ENCODE measurements around the gene TOR1A. TPM values are rescaled to one million over a fixed set of nuclear protein-coding genes. Genes with fewer than 3 reads are reported as not detected.

Gene TOR1A
- total and polyA plus RNA-seq, 12 donors: 19.7 to 61.4 (median 39.5) TPM

- H3K36me3 ChIP-seq (replicated peaks in 1 of 2): no peaks in the 10 kb centered on the region
- no peaks in the 10 kb centered on the region for H3K27me3 ChIP-seq
- DNase-seq: no peak
- intact Hi-C loops (cut with DNase I): no loop called here
- H3K4me1 ChIP-seq (replicated peaks in 1 of 2): peaks cover 15 to 32% of the 10 kb centered on the region in 2 donors
- no peak overlapping the region for H3K27ac ChIP-seq
- H3K4me3 ChIP-seq: no peak overlapping the region
- WGBS, 4 donors: 65 to 80% (median 74%) methylated on average over 4 of the region's 4 CpGs
- no peaks in the 10 kb centered on the region for H3K9me3 ChIP-seq (replicated peaks in 1 of 3)
- no peak for TF ChIP-seq CTCF (IDR thresholded peaks at IDR 0.05)
These were observed 17.1 kb upstream of the TOR1A start for GRCh38 chr9:129841071-129841470.

- intact Hi-C loops (cut with DNase I): no loop called here
- H3K27ac ChIP-seq: no peak overlapping the region
- TF ChIP-seq POLR2A (IDR thresholded peaks at IDR 0.05) (no peak), CTCF (IDR thresholded peaks at IDR 0.05) (no peak)
These were observed 16.1 kb upstream of the TOR1A start for GRCh38 chr9:129840034-129840433.

GRCh38 chr9:129839324-129840023 is 15.5 kb upstream of the TOR1A start:
- H3K9me3 ChIP-seq (replicated peaks in 1 of 3): no peaks in the 10 kb centered on the region
- no peaks in the 10 kb centered on the region for H3K27me3 ChIP-seq
- peaks cover 19 to 36% of the 10 kb centered on the region in 2 donors for H3K4me1 ChIP-seq (replicated peaks in 1 of 2)
- no peak overlapping the region for H3K4me3 ChIP-seq
- intact Hi-C loops (cut with DNase I): no loop called here
- H3K27ac ChIP-seq: peak overlapping the region in 3 of 5 donors; percentile 33 to 66 (median 65)
- 59 to 76% (median 73%) methylated on average over 9 to 10 of the region's 10 CpGs for WGBS, 4 donors
- TF ChIP-seq CTCF (IDR thresholded peaks at IDR 0.05) (no peak), POLR2A (IDR thresholded peaks at IDR 0.05) (no peak)
- DNase-seq: no peak
- H3K36me3 ChIP-seq (replicated peaks in 1 of 2): no peaks in the 10 kb centered on the region

More at GRCh38 chr9:129840034-129840433, 16.1 kb upstream of the TOR1A start:
- no peaks in the 10 kb centered on the region for H3K9me3 ChIP-seq (replicated peaks in 1 of 3)
- DNase-seq: no peak
- H3K36me3 ChIP-seq (replicated peaks in 1 of 2): no peaks in the 10 kb centered on the region
- WGBS, 4 donors: 87 to 93% (median 90%) methylated on average over 6 to 8 of the region's 8 CpGs
- peaks cover 18 to 35% of the 10 kb centered on the region in 2 donors for H3K4me1 ChIP-seq (replicated peaks in 1 of 2)
- H3K27me3 ChIP-seq: no peaks in the 10 kb centered on the region
- no peak overlapping the region for H3K4me3 ChIP-seq

- TF ChIP-seq POLR2A (IDR thresholded peaks at IDR 0.05) (peak in 1 of 2 donors; percentile 64), CTCF (IDR thresholded peaks at IDR 0.05) (no peak)
- 37 to 58% (median 52%) methylated on average over 12 of the region's 12 CpGs for WGBS, 4 donors
- H3K4me3 ChIP-seq: no peak overlapping the region
- no peaks in the 10 kb centered on the region for H3K9me3 ChIP-seq (replicated peaks in 1 of 3)
- H3K4me1 ChIP-seq (replicated peaks in 1 of 2): peaks cover 24 to 42% of the 10 kb centered on the region in 2 donors
- no peaks in the 10 kb centered on the region for H3K27me3 ChIP-seq
- DNase-seq: peak in 6 of 7 donors; percentile 51 to 72 (median 62)
- intact Hi-C loops (cut with DNase I): no loop called here
- H3K27ac ChIP-seq: peak overlapping the region in 3 of 5 donors; percentile 33 to 66 (median 65)
- no peaks in the 10 kb centered on the region for H3K36me3 ChIP-seq (replicated peaks in 1 of 2)
These were observed 14.8 kb upstream of the TOR1A start for GRCh38 chr9:129838707-129839259.

All from adrenal gland (tissue), 12 donors.